Measurements from ENCODE around the gene HIC1. TPM values are rescaled to one million over a fixed set of nuclear protein-coding genes. Genes with fewer than 3 reads are reported as not detected.

Gene HIC1
- total RNA-seq, 1 donor from 2014 or later = 33.1 TPM

DNA sequence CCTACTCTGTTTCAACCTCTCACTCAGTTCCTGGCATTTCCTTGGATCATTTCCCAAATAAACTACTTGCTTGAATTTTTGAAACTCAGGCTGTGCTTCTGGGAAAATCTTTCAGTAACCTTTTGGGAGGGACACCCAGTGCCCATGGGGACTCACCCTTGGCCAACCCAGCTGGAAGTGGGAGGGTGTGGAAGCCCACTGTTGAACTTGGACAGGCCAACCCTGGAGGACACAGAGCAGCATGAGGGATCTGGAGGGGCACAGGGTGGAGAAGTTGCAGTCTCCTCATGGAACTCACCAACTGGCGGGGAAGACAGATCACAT is 40.9 kb upstream of the HIC1 start:
- intact Hi-C loops (cut with DNase I) = no loop called here

DNA sequence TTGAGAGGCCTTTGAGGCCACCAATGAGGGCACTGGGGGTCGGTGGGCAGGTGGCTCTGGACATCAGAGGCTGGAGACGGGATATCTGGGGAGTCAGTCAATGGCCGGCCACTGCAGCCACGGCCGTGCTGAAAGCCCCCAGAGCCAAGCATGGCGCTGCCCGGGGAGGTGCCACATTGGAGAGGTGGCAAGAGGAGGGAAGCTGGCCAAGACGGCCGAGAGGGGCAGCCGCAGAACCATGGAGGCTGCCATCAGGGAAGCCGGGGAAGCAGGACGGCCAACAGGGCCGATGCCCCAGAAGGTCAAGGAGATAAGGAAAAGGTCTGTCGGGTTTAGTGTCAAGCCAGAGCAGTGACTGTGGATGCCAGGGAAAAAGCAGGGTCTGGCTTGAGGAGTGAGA is 39.6 kb upstream of the HIC1 start:
- DNase-seq (ENCODE audit: extremely low spot score in 2 of 2) = no peak
- TF ChIP-seq, protein P1, sequence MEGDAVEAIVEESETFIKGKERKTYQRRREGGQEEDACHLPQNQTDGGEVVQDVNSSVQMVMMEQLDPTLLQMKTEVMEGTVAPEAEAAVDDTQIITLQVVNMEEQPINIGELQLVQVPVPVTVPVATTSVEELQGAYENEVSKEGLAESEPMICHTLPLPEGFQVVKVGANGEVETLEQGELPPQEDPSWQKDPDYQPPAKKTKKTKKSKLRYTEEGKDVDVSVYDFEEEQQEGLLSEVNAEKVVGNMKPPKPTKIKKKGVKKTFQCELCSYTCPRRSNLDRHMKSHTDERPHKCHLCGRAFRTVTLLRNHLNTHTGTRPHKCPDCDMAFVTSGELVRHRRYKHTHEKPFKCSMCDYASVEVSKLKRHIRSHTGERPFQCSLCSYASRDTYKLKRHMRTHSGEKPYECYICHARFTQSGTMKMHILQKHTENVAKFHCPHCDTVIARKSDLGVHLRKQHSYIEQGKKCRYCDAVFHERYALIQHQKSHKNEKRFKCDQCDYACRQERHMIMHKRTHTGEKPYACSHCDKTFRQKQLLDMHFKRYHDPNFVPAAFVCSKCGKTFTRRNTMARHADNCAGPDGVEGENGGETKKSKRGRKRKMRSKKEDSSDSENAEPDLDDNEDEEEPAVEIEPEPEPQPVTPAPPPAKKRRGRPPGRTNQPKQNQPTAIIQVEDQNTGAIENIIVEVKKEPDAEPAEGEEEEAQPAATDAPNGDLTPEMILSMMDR (IDR thresholded peaks at IDR 0.05) = no peak
- TF ChIP-seq POLR2AphosphoS5 (IDR thresholded peaks at IDR 0.05; ENCODE audit: insufficient read depth in 1 of 2, low read depth in 1 of 2) = no peak
- no peak for TF ChIP-seq POLR2A (IDR thresholded peaks at IDR 0.05)

More for the DNA sequence above, 40.9 kb upstream of the HIC1 start:
- Histone ChIP-seq H3K4me3 (no peak overlapping the region), H3K36me3 (no peaks in the 10 kb centered on the region), H3K27ac (no peak overlapping the region), H3K4me1 (peaks cover 22% of the 10 kb centered on the region), H3K27me3 (no peaks in the 10 kb centered on the region), H3K9me3 (no peaks in the 10 kb centered on the region)
- DNase-seq (ENCODE audit: extremely low spot score in 2 of 2) = no peak
- TF ChIP-seq POLR2AphosphoS5 (IDR thresholded peaks at IDR 0.05; ENCODE audit: insufficient read depth in 1 of 2, low read depth in 1 of 2) (no peak), POLR2A (IDR thresholded peaks at IDR 0.05) (no peak)
- TF ChIP-seq, protein P1 (IDR thresholded peaks at IDR 0.05) = no peak

DNA sequence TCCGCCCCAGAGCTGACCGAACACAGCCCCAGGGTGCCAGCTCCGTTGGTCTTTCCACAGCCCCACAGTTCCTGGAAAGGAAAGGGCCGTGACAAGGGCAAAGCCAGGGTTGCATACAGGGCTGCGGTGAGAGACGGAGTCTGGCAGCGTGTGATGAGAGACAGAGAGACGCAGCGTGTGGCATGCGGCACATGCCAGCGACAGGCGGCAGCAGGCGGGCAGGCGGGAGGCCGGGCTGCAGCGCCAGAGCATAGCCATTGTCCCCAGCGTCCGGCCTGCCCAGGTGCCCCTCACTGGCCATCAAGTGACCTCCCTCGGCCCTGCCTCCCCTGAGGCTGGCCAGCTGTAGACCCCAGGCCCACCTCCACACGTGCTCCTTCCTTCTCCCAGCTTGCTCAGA is 38.4 kb upstream of the HIC1 start:
- no peak overlapping the region for H3K27ac ChIP-seq
- intact Hi-C loops (cut with DNase I) = no loop called here
- peaks cover 10% of the 10 kb centered on the region for H3K4me1 ChIP-seq

More for the DNA sequence above, 39.6 kb upstream of the HIC1 start:
- Histone ChIP-seq H3K36me3 (no peaks in the 10 kb centered on the region), H3K4me1 (peaks cover 21% of the 10 kb centered on the region), H3K9me3 (no peaks in the 10 kb centered on the region), H3K27ac (no peak overlapping the region), H3K27me3 (no peaks in the 10 kb centered on the region), H3K4me3 (no peak overlapping the region)
- intact Hi-C loops (cut with DNase I) = no loop called here

DNA sequence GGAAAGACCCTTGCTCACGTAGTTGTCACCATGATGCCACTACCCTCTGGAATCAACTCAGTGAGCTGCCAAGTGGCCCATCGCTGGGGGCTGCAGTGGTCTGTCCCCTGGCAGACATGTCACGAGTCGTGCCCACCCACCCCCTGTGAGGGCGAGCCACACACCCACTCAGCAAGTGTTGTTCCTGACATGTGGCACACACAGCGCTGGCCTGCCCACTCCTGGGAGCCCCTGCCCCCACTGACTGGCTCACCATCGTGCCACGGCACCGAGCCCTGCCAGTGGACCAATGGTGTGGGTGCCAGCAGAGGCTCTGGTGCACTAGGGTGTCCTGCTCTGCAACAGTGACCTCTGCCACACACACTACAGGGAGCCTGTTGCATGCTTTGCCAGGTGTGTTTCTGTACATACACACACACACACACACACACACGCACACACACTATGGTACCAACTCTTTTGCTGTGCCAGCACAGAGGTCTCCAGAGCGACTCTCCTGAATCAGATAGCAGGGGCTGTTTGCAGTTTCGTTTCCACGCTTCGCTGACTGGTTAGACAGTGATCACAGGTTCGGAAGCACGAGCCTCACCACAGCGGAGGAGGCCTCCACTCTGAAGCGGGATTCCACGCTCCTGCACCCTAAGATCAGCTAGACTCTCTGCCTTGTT is 37.5 kb upstream of the HIC1 start:
- Histone ChIP-seq H3K4me3 (no peak overlapping the region), H3K9me3 (no peaks in the 10 kb centered on the region), H3K36me3 (no peaks in the 10 kb centered on the region), H3K4me1 (peaks cover under 1% of the 10 kb centered on the region), H3K27me3 (no peaks in the 10 kb centered on the region), H3K27ac (no peak overlapping the region)
- DNase-seq (ENCODE audit: extremely low spot score in 2 of 2) = no peak
- intact Hi-C loops (cut with DNase I) = no loop called here
- TF ChIP-seq POLR2A (IDR thresholded peaks at IDR 0.05) (no peak), POLR2AphosphoS5 (IDR thresholded peaks at IDR 0.05; ENCODE audit: insufficient read depth in 1 of 2, low read depth in 1 of 2) (no peak)
- TF ChIP-seq, protein P1 (IDR thresholded peaks at IDR 0.05) = no peak

More for the DNA sequence above, 38.4 kb upstream of the HIC1 start:
- H3K36me3 ChIP-seq = no peaks in the 10 kb centered on the region
- TF ChIP-seq, protein P1 (IDR thresholded peaks at IDR 0.05) = no peak
- TF ChIP-seq POLR2AphosphoS5 (IDR thresholded peaks at IDR 0.05; ENCODE audit: insufficient read depth in 1 of 2, low read depth in 1 of 2) (no peak), POLR2A (IDR thresholded peaks at IDR 0.05) (no peak)
- no peaks in the 10 kb centered on the region for H3K9me3 ChIP-seq
- no peak for DNase-seq (ENCODE audit: extremely low spot score in 2 of 2)
- no peaks in the 10 kb centered on the region for H3K27me3 ChIP-seq
- no peak overlapping the region for H3K4me3 ChIP-seq

DNA sequence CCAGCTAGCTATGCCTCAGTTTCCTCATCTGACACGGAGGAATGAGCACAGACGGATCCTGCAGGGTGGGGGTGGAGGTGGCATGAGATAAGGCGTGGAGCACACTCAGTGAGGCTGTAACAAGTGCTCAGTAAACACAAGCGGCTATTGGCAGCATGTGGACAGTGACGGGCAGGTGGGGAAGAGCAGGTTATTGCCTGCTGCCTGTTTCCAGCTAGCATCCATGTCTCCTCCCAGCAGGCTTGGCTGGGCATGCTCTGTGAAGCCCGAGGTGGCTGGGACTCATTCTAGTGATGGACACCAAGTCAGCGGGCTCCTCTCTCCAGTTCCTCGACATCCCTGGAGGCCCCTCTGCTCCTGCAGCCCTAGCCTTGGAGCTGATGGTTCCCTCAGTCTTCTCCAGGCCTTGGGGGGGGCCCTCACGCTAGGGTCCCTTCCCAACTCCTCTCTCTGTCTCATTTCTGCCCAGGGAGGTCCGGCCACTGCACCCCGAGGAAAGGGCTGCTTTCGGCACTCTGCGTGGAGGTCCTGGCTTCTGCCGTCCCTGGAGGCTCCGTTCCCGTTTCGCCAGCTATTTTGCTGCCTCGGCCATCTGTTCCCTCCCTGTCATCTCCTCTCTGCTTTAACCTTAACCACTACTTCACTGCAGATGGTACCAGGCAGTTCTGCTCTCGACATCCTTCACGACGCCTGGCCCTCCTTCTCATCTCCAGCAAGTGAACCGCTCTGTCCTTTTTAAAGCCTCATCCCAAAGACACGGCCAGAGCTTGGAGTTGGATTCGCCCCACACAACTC is 36.0 kb upstream of the HIC1 start:
- no peak for DNase-seq (ENCODE audit: extremely low spot score in 2 of 2)
- Histone ChIP-seq H3K4me1 (peaks cover 10% of the 10 kb centered on the region), H3K27ac (no peak overlapping the region), H3K9me3 (no peaks in the 10 kb centered on the region), H3K4me3 (no peak overlapping the region), H3K27me3 (no peaks in the 10 kb centered on the region), H3K36me3 (no peaks in the 10 kb centered on the region)
- intact Hi-C loops (cut with DNase I) = no loop called here
- TF ChIP-seq POLR2AphosphoS5 (IDR thresholded peaks at IDR 0.05; ENCODE audit: insufficient read depth in 1 of 2, low read depth in 1 of 2) (no peak), POLR2A (IDR thresholded peaks at IDR 0.05) (no peak)
- TF ChIP-seq, protein P1 (IDR thresholded peaks at IDR 0.05) = no peak
